Measurements from ENCODE around the gene CLMP. TPM values are rescaled to one million over a fixed set of nuclear protein-coding genes. Genes with fewer than 3 reads are reported as not detected.

CLMP gene
- polyA plus RNA-seq, 1 donor from 2014 or later, result not detected

- H3K9me3 ChIP-seq (ENCODE audit: low read length), result no peaks in the 10 kb centered on the region
- no peaks in the 10 kb centered on the region for H4K20me1 ChIP-seq (ENCODE audit: insufficient read depth)
- H3K79me2 ChIP-seq (replicated peaks; ENCODE audit: insufficient read depth, low read length), result no peaks in the 10 kb centered on the region
- TF ChIP-seq REST (IDR thresholded peaks at IDR 0.05; ENCODE audit: borderline replicate concordance), result no peak
- no peak for TF ChIP-seq TAF1 (IDR thresholded peaks at IDR 0.05; ENCODE audit: low read depth)
- no peak for TF ChIP-seq EP300 (conservative IDR thresholded peaks at IDR 0.05; ENCODE audit: poor library complexity, severe bottlenecking)
- TF ChIP-seq SMC3 (conservative IDR thresholded peaks at IDR 0.05; ENCODE audit: poor library complexity), result no peak
- TF ChIP-seq POLR2AphosphoS5 (IDR thresholded peaks at IDR 0.05), result no peak
- TF ChIP-seq CTCF (IDR thresholded peaks at IDR 0.05; ENCODE audit: poor library complexity, severe bottlenecking), result no peak
- TF ChIP-seq RAD21 (conservative IDR thresholded peaks at IDR 0.05), result no peak
- TF ChIP-seq MXI1 (conservative IDR thresholded peaks at IDR 0.05; ENCODE audit: poor library complexity, severe bottlenecking), result no peak
- TF ChIP-seq EZH2 (IDR thresholded peaks at IDR 0.05; ENCODE audit: borderline replicate concordance, insufficient read depth, low read length, poor library complexity, severe bottlenecking), result no peak
- H3K9me2 ChIP-seq (ENCODE audit: insufficient read depth, low read length), result no peaks in the 10 kb centered on the region
- H3F3A ChIP-seq (ENCODE audit: insufficient read depth, low read length, poor library complexity, severe bottlenecking), result no peaks in the 10 kb centered on the region
- no peak overlapping the region for H3K27ac ChIP-seq (ENCODE audit: low read length)
- no peak overlapping the region for H3K4me2 ChIP-seq (ENCODE audit: low read length)
- no peak overlapping the region for H3K9ac ChIP-seq (ENCODE audit: low read length)
- no peaks in the 10 kb centered on the region for H3K36me3 ChIP-seq (ENCODE audit: insufficient read depth, low read length)
- no peaks in the 10 kb centered on the region for H3K27me3 ChIP-seq (ENCODE audit: insufficient read depth, low read depth, low read length)
- no peak overlapping the region for H2AFZ ChIP-seq (ENCODE audit: low read depth, low read length)
- H3K4me3 ChIP-seq (ENCODE audit: low read length), result no peak overlapping the region
Observed at GRCh38 chr11:123145661-123146060, 49.4 kb downstream of the CLMP start.

- no peak overlapping the region for H3K9ac ChIP-seq (ENCODE audit: low read length)
Observed at GRCh38 chr11:123145220-123145619, 49.8 kb downstream of the CLMP start.

More at GRCh38 chr11:123145220-123145619, 49.8 kb downstream of the CLMP start:
- Histone ChIP-seq H3K4me2 (ENCODE audit: low read length) (no peak overlapping the region), H3K27me3 (ENCODE audit: insufficient read depth, low read depth, low read length) (no peaks in the 10 kb centered on the region), H4K20me1 (ENCODE audit: insufficient read depth) (no peaks in the 10 kb centered on the region), H3K36me3 (ENCODE audit: insufficient read depth, low read length) (no peaks in the 10 kb centered on the region), H2AFZ (ENCODE audit: low read depth, low read length) (no peak overlapping the region), H3F3A (ENCODE audit: insufficient read depth, low read length, poor library complexity, severe bottlenecking) (no peaks in the 10 kb centered on the region), H3K9me2 (ENCODE audit: insufficient read depth, low read length) (no peaks in the 10 kb centered on the region), H3K9me3 (ENCODE audit: low read length) (no peaks in the 10 kb centered on the region), H3K4me3 (ENCODE audit: low read length) (no peak overlapping the region), H3K79me2 (replicated peaks; ENCODE audit: insufficient read depth, low read length) (no peaks in the 10 kb centered on the region), H3K27ac (ENCODE audit: low read length) (no peak overlapping the region)
- TF ChIP-seq POLR2AphosphoS5 (IDR thresholded peaks at IDR 0.05) (no peak), REST (IDR thresholded peaks at IDR 0.05; ENCODE audit: borderline replicate concordance) (no peak), EZH2 (IDR thresholded peaks at IDR 0.05; ENCODE audit: borderline replicate concordance, insufficient read depth, low read length, poor library complexity, severe bottlenecking) (no peak)
